GM12891 (cell line): ENCODE measurements around the gene KRT4.

Experiments
- POLR2A ChIP-seq: IDR thresholded peaks from 2 replicates; pipeline ENCODE4 v1.6.1; 2011; ENCODE audit warnings: low read depth, low read length, control low read depth
- POLR2AphosphoS5 ChIP-seq: IDR thresholded peaks from 2 replicates; pipeline ENCODE4 v1.6.1; 2011; ENCODE audit warnings: low read depth, low read length, control low read depth

DNA sequence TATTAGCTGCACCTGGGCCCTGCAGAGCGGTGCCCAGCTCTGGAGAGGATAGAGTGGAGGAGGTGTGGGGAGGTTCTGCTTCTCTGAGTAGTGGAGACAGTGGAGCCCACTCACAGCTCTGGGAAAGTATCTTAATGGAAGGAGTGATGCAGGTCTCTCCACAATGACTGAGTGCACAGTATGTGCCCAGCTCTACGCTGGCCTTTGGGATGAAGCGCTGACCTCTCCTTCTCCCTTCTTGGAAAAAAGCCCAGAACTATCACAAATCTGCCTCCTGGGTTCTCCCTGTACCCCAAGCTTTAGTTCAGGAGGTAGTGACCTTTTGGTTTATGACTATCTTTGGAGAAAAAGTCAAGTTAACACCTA is 17.5 kb downstream of the KRT4 start:
- no peak for TF ChIP-seq POLR2A
- no peak for TF ChIP-seq POLR2AphosphoS5
